Hepatocyte (in vitro differentiated cells): ENCODE measurements around the gene PPEF1.

Source experiments
- EZH2 ChIP-seq: fragments of 200-600 bp; sonication (generic); IDR thresholded peaks from 2 replicates; pipeline ENCODE4 v1.6.1; 2016; ENCODE audit warnings: antibody characterized with exemption, mild to moderate bottlenecking, borderline replicate concordance
- EZH2phosphoT487 ChIP-seq: fragments of 200-600 bp; sonication (generic); IDR thresholded peaks from one replicate; pipeline ENCODE4 v1.6.1; 2018; ENCODE audit warnings: antibody characterized with exemption, mild to moderate bottlenecking, low read depth, moderate library complexity; ENCODE audit not compliant: unreplicated experiment, severe bottlenecking
- TF ChIP-seq, protein P1 (sequence below): fragments of 200-600 bp; sonication (generic); IDR thresholded peaks from 2 replicates; pipeline ENCODE4 v1.5.1; 2016; ENCODE audit warnings: antibody characterized with exemption, mild to moderate bottlenecking; ENCODE audit not compliant: poor library complexity

DNA sequence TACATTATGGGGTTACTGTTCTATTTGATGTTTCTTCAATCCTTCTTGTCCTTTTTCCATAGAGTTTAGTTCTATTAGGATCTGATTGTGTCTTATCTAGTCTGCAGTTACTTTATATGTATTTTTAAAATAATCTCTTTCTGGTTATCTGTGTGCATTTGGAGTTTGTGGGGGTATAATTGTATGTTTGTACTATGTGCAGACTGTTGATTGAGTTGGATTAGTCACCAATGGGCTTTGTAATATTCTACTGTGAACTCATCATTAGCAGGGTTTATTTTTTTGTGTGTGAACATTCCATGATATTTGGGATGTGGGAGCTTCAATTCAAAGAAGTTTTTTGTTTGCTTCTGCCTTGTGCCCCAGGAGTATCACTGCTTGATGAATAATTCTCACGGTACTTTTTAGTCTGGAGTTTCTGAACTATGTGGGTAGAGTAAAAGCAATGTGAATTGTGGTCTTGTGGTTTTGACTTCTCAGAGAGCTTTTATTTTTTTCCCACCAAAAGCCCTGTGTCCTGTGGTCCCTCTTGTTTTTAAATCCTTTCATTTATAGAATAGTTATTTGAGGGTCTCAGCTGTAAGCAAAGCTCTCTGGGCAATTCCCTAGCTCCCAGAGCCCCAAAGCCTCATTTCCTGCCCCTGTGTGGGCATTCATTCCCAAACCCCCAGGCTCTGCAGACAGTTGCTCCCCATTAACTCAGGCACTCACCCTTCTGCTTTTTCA, 148.6 kb downstream of the PPEF1 start:
- TF ChIP-seq, protein P1, sequence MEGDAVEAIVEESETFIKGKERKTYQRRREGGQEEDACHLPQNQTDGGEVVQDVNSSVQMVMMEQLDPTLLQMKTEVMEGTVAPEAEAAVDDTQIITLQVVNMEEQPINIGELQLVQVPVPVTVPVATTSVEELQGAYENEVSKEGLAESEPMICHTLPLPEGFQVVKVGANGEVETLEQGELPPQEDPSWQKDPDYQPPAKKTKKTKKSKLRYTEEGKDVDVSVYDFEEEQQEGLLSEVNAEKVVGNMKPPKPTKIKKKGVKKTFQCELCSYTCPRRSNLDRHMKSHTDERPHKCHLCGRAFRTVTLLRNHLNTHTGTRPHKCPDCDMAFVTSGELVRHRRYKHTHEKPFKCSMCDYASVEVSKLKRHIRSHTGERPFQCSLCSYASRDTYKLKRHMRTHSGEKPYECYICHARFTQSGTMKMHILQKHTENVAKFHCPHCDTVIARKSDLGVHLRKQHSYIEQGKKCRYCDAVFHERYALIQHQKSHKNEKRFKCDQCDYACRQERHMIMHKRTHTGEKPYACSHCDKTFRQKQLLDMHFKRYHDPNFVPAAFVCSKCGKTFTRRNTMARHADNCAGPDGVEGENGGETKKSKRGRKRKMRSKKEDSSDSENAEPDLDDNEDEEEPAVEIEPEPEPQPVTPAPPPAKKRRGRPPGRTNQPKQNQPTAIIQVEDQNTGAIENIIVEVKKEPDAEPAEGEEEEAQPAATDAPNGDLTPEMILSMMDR, result no peak
- no peak for TF ChIP-seq EZH2phosphoT487
- TF ChIP-seq EZH2, result no peak
